Activated CD4-positive, alpha-beta T cell treated with anti-CD3 and anti-CD28 coated beads for 48 hours (primary cell): Measurements from ENCODE around the gene STXBP6.
"Not testable (repeated sequence)": the region's sequence is repeated elsewhere in the genome, so short reads cannot be mapped to it uniquely, and the experiment has no call there.

Experiments
- DNase-seq: peaks from one replicate; pipeline ENCODE4 v3.0.0-alpha.2; 2020

STXBP6 gene

DNA sequence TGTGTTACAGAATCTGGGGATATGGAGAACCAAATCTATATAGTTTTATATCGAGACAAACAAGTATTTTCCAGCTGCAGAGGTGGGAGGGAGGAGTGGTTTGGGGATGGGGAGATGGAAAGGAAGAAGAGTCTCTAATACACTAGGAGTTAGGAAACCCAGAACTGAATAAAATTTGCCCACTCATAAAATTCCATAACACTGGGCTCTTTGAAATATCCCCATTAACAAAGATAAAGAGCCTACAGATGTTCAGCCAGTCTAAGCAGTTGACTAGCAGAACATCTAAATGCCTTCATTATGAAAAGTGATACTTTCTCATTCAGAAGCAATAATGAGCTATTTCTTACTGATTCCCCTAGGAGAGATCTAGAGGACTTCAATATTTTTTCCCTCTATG lies 264.2 kb downstream of the STXBP6 start:
- DNase-seq = no peak

DNA sequence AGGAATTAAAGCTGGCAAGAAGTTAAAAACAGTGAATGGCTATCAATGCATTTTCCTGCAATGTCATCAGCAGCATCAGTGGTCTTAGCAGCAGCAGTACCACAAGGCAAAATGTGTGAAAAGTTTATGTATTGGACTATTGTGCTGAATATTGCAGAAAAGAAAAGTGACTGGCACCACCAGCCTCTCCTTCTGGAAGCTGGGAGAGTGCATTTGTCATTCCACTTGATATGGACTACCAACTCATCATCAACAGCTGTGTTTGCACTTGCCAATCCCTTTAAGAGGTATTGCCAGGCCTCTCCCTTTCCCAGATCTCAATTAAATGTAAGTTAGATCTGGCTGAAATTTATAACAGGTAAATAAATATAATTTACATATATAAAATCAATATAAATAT lies 265.0 kb downstream of the STXBP6 start:
- no peak for DNase-seq

DNA sequence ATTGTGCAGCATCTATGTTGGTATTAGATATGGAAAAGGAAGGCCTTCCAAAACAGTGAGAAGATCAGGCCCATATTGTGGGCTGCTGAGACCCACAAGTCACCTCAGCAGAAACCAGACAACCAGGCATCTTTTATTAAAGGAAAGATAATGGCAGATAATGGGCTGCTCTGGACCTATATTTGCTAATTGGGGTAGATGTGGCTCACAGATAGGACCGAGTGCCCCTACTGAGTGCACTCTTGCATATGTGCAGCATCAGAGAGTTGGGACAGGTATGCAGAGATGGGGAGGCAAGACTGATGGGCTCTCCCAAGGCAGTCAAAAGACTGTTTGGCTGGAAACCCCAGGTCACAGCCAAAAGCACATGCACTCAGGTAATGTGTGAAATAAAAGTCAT lies 266.2 kb downstream of the STXBP6 start:
- no peak for DNase-seq

DNA sequence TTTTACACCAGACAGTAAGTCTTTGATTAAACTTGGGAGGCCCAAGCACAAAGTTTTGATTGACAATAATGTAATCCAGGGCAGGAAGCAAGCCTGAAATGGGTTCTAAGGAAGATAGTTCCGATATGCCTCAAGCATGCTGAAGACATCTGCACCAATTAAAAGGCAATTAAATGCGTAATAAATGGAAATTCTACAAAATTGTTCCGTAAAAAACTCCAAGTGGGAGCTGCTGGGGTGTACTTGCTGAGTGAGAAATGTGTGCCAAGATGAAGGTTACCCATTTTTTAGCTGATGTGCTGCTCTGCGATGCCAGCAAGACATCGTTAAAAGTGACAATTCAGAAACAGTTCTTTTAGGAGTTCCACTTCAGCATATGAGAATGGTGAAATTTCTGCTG lies 269.7 kb downstream of the STXBP6 start:
- DNase-seq = no peak

DNA sequence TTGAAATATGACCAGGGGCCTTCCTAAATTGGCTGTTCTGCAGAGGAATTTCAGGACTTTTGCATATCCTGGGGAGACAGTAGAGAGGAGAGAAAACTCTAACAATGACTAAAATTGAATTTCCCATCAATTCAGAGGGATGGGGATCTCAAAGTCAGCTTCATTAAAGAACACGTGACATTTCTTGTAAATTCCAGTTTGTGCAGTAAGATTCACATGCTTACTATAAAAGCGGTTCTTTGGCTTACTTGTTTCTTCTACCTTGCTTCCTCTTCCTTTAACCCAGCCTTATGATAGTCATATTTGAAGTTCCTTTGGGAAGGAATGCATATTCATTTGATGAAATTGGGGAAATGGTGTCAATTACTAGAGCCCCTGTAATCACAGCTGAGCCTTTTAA lies 272.3 kb downstream of the STXBP6 start:
- DNase-seq = no peak

DNA sequence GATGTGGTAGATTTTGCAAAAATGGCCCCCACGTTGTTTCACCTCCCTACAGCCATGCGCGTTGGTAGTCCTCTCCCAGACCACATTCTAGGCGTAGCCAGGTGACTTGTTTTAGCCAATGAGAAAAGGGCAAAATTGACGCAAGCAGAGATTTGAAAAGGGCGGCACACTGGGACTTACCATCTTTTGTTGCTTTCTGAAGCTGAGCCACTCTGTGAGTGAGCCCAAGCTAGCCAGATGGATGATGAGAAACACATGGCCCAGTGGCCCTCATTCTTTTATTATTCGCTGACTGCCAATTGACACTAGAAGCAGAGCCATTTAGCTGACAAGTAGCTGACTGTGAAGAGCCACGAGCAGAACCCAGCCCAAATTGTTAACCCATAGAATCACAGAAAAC lies 274.0 kb downstream of the STXBP6 start:
- DNase-seq = no peak

DNA sequence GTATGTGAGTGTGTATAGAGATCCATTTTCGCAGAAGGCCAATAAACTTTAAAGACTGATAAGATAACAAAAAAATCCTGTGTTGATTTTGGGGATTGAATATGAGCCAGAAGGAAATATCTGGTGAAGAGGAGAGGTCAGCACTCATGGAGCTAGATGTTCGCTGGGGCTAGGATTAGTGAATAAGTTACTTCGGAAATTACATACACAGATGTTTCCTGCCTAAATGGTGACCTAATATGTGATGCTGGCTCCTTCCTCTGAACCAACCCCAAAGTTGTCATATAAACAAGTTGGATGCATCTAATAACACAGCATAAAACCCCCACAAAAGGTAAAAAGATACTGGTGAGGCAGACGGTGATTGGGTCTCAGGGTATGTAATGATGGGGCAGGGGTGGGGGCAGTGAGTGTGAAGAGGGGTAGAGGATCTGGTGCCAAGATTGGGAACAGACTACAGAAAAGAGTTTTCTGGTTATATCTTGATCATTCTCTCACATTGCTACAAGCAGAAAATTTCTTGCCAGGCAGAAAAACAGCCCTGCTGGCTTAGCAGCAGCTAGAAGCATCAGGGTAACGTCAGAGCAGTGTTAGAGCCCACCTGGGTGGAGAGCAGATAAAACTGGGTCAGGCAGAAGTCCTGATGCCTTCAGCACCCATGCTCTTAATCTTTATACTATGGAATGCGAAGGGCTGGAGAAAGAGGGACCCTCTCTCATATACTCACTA lies 275.6 kb downstream of the STXBP6 start:
- DNase-seq = no peak

DNA sequence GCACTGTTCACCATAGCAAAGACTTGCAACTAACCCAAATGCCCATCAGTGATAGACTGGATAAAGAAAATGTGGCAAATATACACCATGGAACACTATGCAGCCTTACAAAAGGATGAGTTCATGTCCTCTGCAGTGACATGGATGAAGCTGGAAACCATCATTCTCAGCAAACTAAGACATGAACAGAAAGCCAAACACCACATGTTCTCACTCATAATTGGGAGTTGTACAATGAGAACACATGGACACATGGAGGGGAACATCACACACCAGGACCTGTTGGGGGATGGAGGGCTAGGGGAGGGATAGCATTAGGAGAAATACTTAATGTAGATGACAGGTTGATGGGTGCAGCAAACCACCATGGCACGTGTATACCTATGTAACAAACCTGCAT lies 276.4 kb downstream of the STXBP6 start:
- not testable (repeated sequence) for DNase-seq

DNA sequence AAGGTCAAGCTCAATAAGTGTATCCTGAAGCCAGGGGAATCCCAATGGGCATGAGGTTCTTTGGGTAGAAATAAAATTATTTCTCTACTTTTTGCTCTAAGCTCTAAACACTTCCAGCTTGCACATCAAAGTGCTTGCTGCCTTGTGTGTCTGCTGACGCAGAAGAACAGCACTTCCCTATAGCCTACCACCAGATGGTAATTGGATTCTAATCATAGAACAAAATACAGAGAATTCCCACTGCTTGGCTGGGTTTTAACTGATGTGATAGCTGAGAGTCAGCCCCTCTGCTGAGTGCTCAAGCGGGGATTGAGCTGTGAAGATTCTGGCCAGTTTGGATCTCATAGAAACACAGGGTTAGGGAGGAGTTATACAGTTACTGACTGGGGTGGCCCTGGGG lies 283.5 kb downstream of the STXBP6 start:
- DNase-seq = no peak

DNA sequence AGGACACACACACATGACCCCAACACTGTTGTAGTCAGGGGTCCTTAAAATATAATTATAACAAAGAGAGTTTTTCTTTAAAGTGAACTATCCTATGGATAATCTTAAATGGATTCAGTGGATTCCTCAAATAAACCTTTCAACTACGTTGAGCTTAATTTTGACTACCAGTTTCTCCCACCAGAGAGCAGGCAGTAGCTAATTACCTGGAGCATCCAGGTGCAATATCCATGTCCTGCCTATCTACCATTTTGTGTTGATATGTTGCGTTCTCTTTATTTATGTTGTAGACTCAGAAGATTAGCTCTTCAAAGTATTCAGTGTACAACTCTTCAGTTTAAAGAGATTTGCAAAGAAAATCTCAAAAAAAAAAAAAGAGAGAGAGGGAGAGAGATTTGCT lies 288.8 kb downstream of the STXBP6 start:
- no peak for DNase-seq
